ENCODE data around the gene NKX1-1. TPM values are rescaled to one million over a fixed set of nuclear protein-coding genes. Genes with fewer than 3 reads are reported as not detected.

The NKX1-1 gene
- total RNA-seq, 1 donor from 2014 or later, result not detected

- TF ChIP-seq CTCF (IDR thresholded peaks at IDR 0.05), result no peak
- Mint-ChIP-seq H3K27me3 (ENCODE audit: unreplicated experiment) (no peaks in the 10 kb centered on the region), H3K36me3 (ENCODE audit: unreplicated experiment) (no peaks in the 10 kb centered on the region), H3K4me3 (ENCODE audit: unreplicated experiment) (no peak overlapping the region), H3K9me3 (ENCODE audit: unreplicated experiment) (no peaks in the 10 kb centered on the region), H3K27ac (ENCODE audit: unreplicated experiment) (no peak overlapping the region), H3K4me1 (ENCODE audit: unreplicated experiment) (no peaks in the 10 kb centered on the region)
- no peak for DNase-seq (ENCODE audit: extremely low spot score, unreplicated experiment)
Measured at GRCh38 chr4:1379801-1380331, 26.4 kb downstream of the NKX1-1 start.

- DNase-seq (ENCODE audit: extremely low spot score, unreplicated experiment), result no peak
- no peak overlapping the region for H3K27ac Mint-ChIP-seq (ENCODE audit: unreplicated experiment)
- H3K4me3 Mint-ChIP-seq (ENCODE audit: unreplicated experiment), result no peak overlapping the region
- H3K9me3 Mint-ChIP-seq (ENCODE audit: unreplicated experiment), result no peaks in the 10 kb centered on the region
- TF ChIP-seq CTCF (IDR thresholded peaks at IDR 0.05), result no peak
- H3K27me3 Mint-ChIP-seq (ENCODE audit: unreplicated experiment), result no peaks in the 10 kb centered on the region
- H3K4me1 Mint-ChIP-seq (ENCODE audit: unreplicated experiment), result no peaks in the 10 kb centered on the region
- no peaks in the 10 kb centered on the region for H3K36me3 Mint-ChIP-seq (ENCODE audit: unreplicated experiment)
Measured at GRCh38 chr4:1379351-1379781, 26.9 kb downstream of the NKX1-1 start.

DNA sequence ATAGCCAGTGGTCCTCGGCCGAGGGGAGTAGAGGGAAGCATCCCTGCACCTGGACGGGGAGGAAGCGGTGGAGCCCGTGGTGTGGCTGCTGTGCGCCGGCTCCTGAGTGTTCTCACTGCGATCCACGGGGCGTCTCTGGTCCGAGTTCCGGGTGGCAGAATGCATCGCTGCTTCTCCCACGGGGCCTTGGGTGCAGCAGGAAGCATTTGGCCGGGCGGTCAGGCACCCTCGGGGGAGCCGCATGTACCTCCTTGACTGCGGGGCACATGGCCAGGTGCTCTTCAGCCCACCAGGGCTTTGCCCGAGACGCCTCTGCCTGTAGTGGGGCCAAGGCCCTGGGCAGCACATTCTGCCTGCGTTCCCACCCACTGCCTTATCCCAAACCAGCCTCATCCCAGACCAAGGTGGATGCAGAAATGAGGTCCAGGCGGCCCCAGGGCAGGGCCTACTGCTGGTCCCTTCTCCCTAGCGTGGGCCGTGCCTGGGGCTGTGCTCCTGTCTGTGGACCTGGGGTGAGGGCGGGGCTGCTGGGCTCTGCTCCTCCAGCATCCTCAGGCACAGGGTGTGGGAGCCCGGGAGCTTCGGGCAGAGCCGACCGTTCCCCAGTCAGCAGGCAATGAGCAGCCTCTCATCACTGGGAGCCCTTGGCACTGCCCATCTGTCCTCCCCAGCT lies 27.5 kb downstream of the NKX1-1 start:
- no peak overlapping the region for H3K4me3 Mint-ChIP-seq (ENCODE audit: unreplicated experiment)
- H3K4me1 Mint-ChIP-seq (ENCODE audit: unreplicated experiment), result no peaks in the 10 kb centered on the region
- H3K27me3 Mint-ChIP-seq (ENCODE audit: unreplicated experiment), result no peaks in the 10 kb centered on the region
- H3K9me3 Mint-ChIP-seq (ENCODE audit: unreplicated experiment), result no peaks in the 10 kb centered on the region
- no peak for TF ChIP-seq CTCF (IDR thresholded peaks at IDR 0.05)
- H3K27ac Mint-ChIP-seq (ENCODE audit: unreplicated experiment), result no peak overlapping the region
- DNase-seq (ENCODE audit: extremely low spot score, unreplicated experiment), result no peak
- peaks cover 4% of the 10 kb centered on the region for H3K36me3 Mint-ChIP-seq (ENCODE audit: unreplicated experiment)

DNA sequence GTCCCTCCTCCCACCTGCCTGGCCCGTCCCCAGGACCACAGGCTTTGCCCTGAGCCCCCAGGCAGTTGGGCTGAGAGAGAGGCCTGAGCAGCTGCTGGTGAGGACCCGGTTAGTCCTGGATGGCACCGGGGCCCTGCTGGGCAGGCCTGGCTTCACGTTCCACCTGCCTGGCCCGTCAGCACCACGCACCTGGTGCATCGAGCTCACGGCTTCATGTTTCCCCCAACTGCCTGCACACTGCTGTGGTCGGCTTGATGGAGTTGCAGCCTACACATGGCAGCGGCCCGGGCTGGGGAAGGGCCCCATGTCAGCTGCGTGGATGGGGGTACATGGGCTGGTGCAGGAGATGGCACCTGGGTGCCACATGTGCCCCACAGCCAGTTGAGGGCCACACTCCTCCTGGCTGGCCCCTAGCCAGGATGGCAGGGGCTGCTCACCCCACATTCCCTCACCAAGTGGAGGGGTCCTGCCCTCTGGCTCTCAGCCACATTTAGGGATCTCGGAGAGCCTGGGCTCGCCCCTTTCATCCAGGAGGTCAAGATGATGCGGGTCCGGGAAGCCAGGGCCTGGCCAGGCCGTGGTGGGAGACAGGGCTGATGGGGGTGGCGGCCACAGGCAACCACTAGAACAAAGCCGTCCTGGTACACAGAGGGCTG lies 28.5 kb downstream of the NKX1-1 start:
- peaks cover 13% of the 10 kb centered on the region for H3K36me3 Mint-ChIP-seq (ENCODE audit: unreplicated experiment)
- no peak for DNase-seq (ENCODE audit: extremely low spot score, unreplicated experiment)
- no peak for TF ChIP-seq CTCF (IDR thresholded peaks at IDR 0.05)
- H3K27me3 Mint-ChIP-seq (ENCODE audit: unreplicated experiment), result no peaks in the 10 kb centered on the region
- H3K4me1 Mint-ChIP-seq (ENCODE audit: unreplicated experiment), result no peaks in the 10 kb centered on the region
- H3K9me3 Mint-ChIP-seq (ENCODE audit: unreplicated experiment), result no peaks in the 10 kb centered on the region
- H3K27ac Mint-ChIP-seq (ENCODE audit: unreplicated experiment), result no peak overlapping the region
- H3K4me3 Mint-ChIP-seq (ENCODE audit: unreplicated experiment), result no peak overlapping the region

GRCh38 chr4:1376841-1377605 lies 29.2 kb downstream of the NKX1-1 start:
- H3K27ac Mint-ChIP-seq (ENCODE audit: unreplicated experiment), result no peak overlapping the region
- H3K27me3 Mint-ChIP-seq (ENCODE audit: unreplicated experiment), result no peaks in the 10 kb centered on the region
- no peaks in the 10 kb centered on the region for H3K4me1 Mint-ChIP-seq (ENCODE audit: unreplicated experiment)
- no peak for DNase-seq (ENCODE audit: extremely low spot score, unreplicated experiment)
- H3K4me3 Mint-ChIP-seq (ENCODE audit: unreplicated experiment), result no peak overlapping the region
- H3K9me3 Mint-ChIP-seq (ENCODE audit: unreplicated experiment), result no peaks in the 10 kb centered on the region
- TF ChIP-seq CTCF (IDR thresholded peaks at IDR 0.05), result no peak
- peaks cover 18% of the 10 kb centered on the region for H3K36me3 Mint-ChIP-seq (ENCODE audit: unreplicated experiment)
